ENCODE data around the gene CASP8AP2. TPM values are rescaled to one million over a fixed set of nuclear protein-coding genes. Genes with fewer than 3 reads are reported as not detected.

CASP8AP2 gene
- polyA plus RNA-seq, 1 donor (not counting 4 experiments of a cell fraction or from before 2014, with no cell fraction given): 8.5 TPM

- no peaks in the 10 kb centered on the region for H3K9me1 ChIP-seq (ENCODE audit: control insufficient read depth, extremely low read depth, insufficient read depth, low read length)
- H3K36me3 ChIP-seq (ENCODE audit: control insufficient read depth in 2 of 2, extremely low read depth in 1 of 2, insufficient read depth in 2 of 2, low read length in 2 of 2): peaks cover 21 to 32% of the 10 kb centered on the region in 2 experiments
- H3K27me3 ChIP-seq (ENCODE audit: control insufficient read depth, extremely low read depth, insufficient read depth, low read length): no peaks in the 10 kb centered on the region
- H3K9me3 ChIP-seq (ENCODE audit: control insufficient read depth, low read depth, low read length): no peaks in the 10 kb centered on the region
- no peaks in the 10 kb centered on the region for H3K4me1 ChIP-seq (ENCODE audit: control insufficient read depth, extremely low read depth, insufficient read depth, low read length)
- DNase-seq (ENCODE audit: low read depth, low spot score) (no peak), FAIRE-seq (no peak)
- TF ChIP-seq EZH2 (IDR thresholded peaks at IDR 0.05; ENCODE audit: low read length) (no peak), CTCF (optimal IDR thresholded peaks at IDR 0.05 in 1 of 3, IDR thresholded peaks at IDR 0.05 in 1 of 3, conservative IDR thresholded peaks at IDR 0.05 in 1 of 3; ENCODE audit: extremely low read depth in 1 of 3, insufficient read depth in 2 of 3, low read length in 3 of 3) (no peak)
- no peak overlapping the region for H3K27ac ChIP-seq (ENCODE audit: control insufficient read depth, insufficient read depth, low read length)
- no peaks in the 10 kb centered on the region for H4K20me1 ChIP-seq (ENCODE audit: control insufficient read depth, extremely low read depth, insufficient read depth, low read length)
- no peak overlapping the region for H2AFZ ChIP-seq (ENCODE audit: control insufficient read depth, low read length)
- no peak overlapping the region for H3K4me2 ChIP-seq (ENCODE audit: control insufficient read depth, extremely low read depth, insufficient read depth, low read depth, low read length)
- H3K9ac ChIP-seq (ENCODE audit: control insufficient read depth, extremely low read depth, insufficient read depth, low read length): no peak overlapping the region
- dilution Hi-C loops (cut with MboI; ENCODE audit: extremely low pct_ligation_motif_present, low sequenced_read_pairs): no loop called here
- H3K79me2 ChIP-seq (ENCODE audit: control insufficient read depth, insufficient read depth, low read length): no peaks in the 10 kb centered on the region
- no peak overlapping the region for H3K4me3 ChIP-seq (ENCODE audit: control insufficient read depth in 2 of 3, extremely low read depth in 1 of 3, insufficient read depth in 2 of 3, low read depth in 1 of 3, low read length in 3 of 3)
Measured at GRCh38 chr6:89789980-89790379, 39.7 kb upstream of the CASP8AP2 start.

GRCh38 chr6:89790403-89790802 is 39.3 kb upstream of the CASP8AP2 start:
- Histone ChIP-seq H3K27me3 (ENCODE audit: control insufficient read depth, extremely low read depth, insufficient read depth, low read length) (no peaks in the 10 kb centered on the region), H3K27ac (ENCODE audit: control insufficient read depth, insufficient read depth, low read length) (no peak overlapping the region), H3K79me2 (ENCODE audit: control insufficient read depth, insufficient read depth, low read length) (peaks cover 2% of the 10 kb centered on the region), H3K9me1 (ENCODE audit: control insufficient read depth, extremely low read depth, insufficient read depth, low read length) (no peaks in the 10 kb centered on the region), H3K4me3 (ENCODE audit: control insufficient read depth in 2 of 3, extremely low read depth in 1 of 3, insufficient read depth in 2 of 3, low read depth in 1 of 3, low read length in 3 of 3) (no peak overlapping the region), H3K4me2 (ENCODE audit: control insufficient read depth, extremely low read depth, insufficient read depth, low read depth, low read length) (no peak overlapping the region), H3K36me3 (ENCODE audit: control insufficient read depth in 2 of 2, extremely low read depth in 1 of 2, insufficient read depth in 2 of 2, low read length in 2 of 2) (peaks cover 18 to 31% of the 10 kb centered on the region in 2 experiments), H4K20me1 (ENCODE audit: control insufficient read depth, extremely low read depth, insufficient read depth, low read length) (no peaks in the 10 kb centered on the region), H3K4me1 (ENCODE audit: control insufficient read depth, extremely low read depth, insufficient read depth, low read length) (no peaks in the 10 kb centered on the region), H3K9me3 (ENCODE audit: control insufficient read depth, low read depth, low read length) (no peaks in the 10 kb centered on the region), H3K9ac (ENCODE audit: control insufficient read depth, extremely low read depth, insufficient read depth, low read length) (no peak overlapping the region), H2AFZ (ENCODE audit: control insufficient read depth, low read length) (no peak overlapping the region)
- FAIRE-seq: no peak
- no peak for TF ChIP-seq EZH2 (IDR thresholded peaks at IDR 0.05; ENCODE audit: low read length)
- TF ChIP-seq CTCF (optimal IDR thresholded peaks at IDR 0.05 in 1 of 3, IDR thresholded peaks at IDR 0.05 in 1 of 3, conservative IDR thresholded peaks at IDR 0.05 in 1 of 3; ENCODE audit: extremely low read depth in 1 of 3, insufficient read depth in 2 of 3, low read length in 3 of 3): no peak
- dilution Hi-C loops (cut with MboI; ENCODE audit: extremely low pct_ligation_motif_present, low sequenced_read_pairs): no loop called here
- no peak for DNase-seq (ENCODE audit: low read depth, low spot score)
